ENCODE measurements around the gene SIT1.

SIT1 gene

DNA sequence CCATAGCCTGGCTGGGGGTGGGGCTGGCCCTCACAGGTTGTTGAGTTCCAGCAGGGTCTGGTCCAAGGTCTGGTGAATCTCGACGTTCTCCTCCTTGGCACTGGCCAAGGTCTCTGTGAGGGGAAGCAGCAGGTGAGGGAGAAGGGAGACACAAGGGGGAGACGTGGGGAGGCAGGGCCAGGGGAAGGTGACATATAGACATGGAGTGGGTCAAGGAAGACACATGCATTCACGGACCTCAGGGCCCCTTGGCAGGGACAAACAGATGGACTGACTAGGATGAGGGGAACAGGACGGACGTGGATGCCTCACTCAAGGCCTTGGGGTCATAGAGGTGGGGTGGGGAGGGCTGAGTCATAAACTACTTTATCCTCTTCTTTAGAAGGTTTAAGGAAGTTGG, 31.3 kb upstream of the SIT1 start:
- DNase-seq, result no peak

DNA sequence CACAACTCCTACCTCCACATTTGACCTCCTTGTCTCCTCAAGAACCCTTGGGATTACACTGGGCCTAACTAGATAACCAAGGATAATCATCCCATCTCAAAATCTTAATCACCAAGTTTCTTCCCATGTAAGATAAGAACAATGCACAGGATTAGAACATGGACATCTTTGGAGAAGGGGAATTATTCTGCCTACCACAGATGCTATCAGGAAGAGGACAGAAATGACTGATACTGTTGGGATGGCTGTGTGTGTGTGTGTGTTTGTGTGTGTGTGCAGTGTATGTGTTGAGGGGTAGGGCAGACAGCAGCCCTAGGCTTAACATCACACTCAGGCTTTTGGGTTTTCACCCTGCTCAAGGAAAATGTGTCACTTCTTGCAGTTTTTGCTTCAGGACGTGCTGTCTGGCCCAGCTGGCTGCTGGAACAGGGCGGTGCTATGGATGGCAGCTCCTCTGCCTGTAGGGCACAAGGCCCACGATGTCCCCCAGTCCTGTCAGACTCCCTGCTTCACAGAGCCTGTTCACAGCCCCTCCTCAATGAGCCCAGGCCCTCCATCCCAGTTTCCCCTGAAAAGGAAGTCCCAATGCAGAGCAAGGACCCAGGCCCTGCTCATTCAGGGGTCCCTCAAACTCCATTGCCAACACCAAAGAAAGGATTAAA, 30.7 kb upstream of the SIT1 start:
- no peak for DNase-seq

DNA sequence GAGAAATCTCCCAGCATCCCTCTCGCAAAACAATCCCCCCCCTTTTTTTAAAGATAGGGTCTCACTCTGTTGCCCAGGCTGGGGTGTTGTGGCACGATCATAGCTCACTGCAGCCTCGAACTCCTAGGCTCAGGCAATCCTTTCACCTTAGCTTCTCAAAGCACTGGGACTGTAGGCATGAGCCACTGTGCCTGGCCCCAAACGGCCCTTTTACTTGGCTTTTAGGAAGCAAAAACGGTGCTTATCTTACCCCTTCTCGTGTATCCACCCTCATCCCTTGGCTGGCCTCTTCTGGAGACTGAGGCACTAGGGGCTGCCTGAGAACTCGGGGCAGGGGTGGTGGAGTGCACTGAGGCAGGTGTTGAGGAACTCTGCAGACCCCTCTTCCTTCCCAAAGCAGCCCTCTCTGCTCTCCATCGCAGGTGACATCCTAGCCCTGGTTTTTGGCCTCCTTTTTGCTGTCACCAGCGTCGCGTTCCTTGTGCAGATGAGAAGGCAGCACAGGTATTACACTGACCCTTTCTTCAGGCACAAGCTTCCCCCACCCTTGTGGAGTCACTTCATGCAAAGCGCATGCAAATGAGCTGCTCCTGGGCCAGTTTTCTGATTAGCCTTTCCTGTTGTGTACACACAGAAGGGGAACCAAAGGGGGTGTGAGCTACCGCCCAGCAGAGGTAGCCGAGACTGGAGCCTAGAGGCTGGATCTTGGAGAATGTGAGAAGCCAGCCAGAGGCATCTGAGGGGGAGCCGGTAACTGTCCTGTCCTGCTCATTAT, 29.8 kb upstream of the SIT1 start:
- DNase-seq, result no peak

DNA sequence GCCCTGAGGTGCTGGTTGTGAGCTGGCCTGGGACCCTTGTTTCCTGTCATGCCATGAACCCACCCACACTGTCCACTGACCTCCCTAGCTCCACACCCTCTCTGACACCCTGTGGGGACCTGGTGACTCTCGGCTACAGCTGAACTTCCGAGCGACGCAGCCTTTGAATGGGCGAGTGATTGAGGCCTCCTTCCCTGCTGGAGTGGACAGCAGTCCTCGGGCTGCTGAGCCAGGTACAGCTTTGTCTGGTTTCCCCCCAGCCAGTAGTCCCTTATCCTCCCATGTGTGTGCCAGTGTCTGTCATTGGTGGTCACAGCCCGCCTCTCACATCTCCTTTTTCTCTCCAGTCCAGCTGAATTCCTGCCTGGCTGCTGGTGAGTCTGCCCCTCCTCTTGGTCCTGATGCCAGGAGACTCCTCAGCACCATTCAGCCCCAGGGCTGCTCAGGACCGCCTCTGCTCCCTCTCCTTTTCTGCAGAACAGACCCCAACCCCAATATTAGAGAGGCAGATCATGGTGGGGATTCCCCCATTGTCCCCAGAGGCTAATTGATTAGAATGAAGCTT, 29.1 kb upstream of the SIT1 start:
- no peak for DNase-seq

DNA sequence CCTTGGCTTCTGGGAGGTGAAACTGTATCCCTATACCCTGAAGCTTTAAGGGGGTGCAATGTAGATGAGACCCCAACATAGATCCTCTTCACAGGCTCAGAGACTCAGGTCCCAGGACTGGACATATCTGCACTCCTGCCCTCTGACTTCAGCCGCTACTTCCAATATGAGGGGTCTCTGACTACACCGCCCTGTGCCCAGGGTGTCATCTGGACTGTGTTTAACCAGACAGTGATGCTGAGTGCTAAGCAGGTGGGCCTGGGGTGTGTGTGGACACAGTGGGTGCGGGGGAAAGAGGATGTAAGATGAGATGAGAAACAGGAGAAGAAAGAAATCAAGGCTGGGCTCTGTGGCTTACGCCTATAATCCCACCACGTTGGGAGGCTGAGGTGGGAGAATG, 28.4 kb upstream of the SIT1 start:
- no peak for DNase-seq

DNA sequence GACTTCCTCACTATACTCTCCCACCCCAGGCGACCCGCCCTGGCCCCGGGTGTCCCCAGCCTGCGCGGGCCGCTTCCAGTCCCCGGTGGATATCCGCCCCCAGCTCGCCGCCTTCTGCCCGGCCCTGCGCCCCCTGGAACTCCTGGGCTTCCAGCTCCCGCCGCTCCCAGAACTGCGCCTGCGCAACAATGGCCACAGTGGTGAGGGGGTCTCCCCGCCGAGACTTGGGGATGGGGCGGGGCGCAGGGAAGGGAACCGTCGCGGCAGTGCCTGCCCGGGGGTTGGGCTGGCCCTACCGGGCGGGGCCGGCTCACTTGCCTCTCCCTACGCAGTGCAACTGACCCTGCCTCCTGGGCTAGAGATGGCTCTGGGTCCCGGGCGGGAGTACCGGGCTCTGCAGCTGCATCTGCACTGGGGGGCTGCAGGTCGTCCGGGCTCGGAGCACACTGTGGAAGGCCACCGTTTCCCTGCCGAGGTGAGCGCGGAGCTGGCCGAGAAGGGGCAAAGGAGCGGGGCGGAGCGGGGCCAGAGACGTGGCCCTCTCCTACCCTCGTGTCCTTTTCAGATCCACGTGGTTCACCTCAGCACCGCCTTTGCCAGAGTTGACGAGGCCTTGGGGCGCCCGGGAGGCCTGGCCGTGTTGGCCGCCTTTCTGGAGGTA, 25.1 kb upstream of the SIT1 start:
- DNase-seq, result no peak

DNA sequence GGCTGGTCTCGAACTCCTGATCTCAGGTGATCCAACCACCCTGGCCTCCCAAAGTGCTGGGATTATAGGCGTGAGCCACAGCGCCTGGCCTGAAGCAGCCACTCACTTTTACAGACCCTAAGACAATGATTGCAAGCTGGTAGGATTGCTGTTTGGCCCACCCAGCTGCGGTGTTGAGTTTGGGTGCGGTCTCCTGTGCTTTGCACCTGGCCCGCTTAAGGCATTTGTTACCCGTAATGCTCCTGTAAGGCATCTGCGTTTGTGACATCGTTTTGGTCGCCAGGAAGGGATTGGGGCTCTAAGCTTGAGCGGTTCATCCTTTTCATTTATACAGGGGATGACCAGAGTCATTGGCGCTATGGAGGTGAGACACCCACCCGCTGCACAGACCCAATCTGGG, 24.5 kb upstream of the SIT1 start:
- DNase-seq, result no peak

DNA sequence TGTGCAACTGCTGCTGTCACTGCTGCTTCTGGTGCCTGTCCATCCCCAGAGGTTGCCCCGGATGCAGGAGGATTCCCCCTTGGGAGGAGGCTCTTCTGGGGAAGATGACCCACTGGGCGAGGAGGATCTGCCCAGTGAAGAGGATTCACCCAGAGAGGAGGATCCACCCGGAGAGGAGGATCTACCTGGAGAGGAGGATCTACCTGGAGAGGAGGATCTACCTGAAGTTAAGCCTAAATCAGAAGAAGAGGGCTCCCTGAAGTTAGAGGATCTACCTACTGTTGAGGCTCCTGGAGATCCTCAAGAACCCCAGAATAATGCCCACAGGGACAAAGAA, 23.3 kb upstream of the SIT1 start:
- DNase-seq, result no peak

DNA sequence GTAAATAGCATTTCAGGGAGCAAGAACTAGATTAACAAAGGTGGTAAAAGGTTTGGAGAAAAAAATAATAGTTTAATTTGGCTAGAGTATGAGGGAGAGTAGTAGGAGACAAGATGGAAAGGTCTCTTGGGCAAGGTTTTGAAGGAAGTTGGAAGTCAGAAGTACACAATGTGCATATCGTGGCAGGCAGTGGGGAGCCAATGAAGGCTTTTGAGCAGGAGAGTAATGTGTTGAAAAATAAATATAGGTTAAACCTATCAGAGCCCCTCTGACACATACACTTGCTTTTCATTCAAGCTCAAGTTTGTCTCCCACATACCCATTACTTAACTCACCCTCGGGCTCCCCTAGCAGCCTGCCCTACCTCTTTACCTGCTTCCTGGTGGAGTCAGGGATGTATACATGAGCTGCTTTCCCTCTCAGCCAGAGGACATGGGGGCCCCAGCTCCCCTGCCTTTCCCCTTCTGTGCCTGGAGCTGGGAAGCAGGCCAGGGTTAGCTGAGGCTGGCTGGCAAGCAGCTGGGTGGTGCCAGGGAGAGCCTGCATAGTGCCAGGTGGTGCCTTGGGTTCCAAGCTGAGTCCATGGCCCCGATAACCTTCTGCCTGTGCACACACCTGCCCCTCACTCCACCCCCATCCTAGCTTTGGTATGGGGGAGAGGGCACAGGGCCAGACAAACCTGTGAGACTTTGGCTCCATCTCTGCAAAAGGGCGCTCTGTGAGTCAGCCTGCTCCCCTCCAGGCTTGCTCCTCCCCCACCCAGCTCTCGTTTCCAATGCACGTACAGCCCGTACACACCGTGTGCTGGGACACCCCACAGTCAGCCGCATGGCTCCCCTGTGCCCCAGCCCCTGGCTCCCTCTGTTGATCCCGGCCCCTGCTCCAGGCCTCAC, 22.6 kb upstream of the SIT1 start, which contains the start of gene CA9:
CA9 (plus strand) TSS at position 797 of the 893 bp plus-strand sequence; CDS start at position 829, 32 bp downstream.
- DNase-seq, result no peak

DNA sequence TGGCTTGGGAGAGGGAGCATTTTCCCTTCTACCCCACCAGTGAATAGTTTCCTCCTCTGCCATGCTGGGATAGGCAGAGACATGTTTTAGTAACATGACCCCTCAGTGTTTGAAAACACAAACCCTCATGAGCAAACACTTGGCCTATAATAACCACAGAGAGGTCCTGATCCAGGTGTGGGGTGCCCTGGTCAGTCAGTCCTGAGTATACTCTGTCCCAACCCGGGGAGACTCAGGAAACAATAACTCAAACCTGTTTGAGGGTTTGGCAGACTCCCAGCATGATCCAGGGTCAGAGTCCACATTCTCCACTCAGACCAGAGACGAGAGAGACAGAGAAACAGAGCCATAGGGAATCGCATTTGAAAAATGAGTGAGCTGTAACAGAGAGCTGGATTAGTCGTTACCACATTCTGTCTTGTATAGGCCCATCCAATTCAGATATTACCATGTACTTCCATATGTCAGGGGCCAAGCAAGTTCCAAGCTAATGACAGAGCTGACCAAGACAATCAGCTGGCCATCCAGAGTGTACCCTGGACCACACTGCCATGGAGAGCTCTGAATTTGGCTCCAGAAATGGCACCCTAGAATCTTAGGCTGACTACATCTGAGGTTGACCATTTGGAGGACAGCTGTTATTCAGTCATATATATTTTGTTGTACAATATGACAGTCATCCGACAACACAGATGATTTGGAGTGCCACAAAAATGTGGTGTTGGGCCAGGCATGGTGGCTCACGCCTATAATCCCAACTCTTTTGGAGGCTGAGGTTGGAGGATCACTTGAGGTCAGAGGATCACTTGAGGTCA, 18.8 kb upstream of the SIT1 start:
- no peak for DNase-seq

DNA sequence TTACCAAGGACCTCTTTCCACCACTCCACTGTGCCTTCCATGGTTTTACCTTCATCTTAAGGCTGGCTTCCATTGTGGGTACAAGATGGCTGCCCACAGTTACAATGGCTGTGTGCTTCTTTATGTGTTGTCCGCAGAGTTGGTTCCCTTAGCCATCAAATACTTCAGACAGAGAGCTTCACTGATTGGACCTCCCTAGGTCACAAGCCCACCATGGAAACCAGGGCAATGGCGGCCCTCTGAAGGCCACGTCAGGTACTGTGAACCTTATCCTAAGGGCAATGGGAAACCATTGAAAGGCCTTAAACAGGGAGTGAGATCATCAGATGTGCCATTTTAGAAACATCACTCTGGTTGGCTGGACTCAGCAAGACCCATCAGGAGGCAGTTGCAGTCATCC, 17.2 kb upstream of the SIT1 start:
- DNase-seq, result no peak

DNA sequence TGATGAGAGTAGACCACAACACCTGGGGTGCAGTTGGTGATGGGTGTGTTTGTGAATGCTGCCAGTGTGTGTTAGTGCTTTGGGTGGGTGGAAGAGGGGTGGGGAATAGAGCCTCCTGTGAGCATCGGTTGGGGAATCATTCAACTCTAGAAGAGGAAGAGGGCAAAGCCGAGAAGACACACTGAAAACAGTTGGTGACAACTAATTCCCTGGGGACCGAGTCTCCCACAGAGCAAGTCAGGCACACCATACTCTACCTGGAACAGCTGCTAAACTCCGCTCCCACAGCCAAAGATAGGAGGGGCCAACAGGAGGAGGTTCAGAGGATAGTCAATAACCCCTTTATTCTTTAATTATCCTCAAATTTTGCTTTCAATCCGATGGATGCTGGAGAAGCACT, 15.8 kb upstream of the SIT1 start:
- no peak for DNase-seq

DNA sequence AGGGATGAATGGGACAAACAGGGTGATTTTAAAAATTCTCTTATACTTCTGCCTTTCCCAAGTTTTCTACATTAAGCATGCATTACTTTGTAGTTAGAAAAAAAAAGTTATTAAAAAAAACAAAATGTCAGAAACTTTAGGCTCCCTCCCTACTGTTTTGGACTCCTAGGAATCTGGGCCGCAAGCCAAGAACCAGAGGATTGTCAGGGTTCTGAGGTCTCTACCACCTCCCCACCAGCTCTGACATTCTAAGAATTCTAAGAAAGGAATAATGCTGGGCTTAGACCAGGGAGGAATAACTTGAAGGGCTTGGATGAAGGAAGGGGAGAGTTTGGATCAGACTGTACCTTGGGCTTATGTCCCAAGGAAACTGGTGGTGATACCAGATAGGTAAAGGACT, 15.3 kb upstream of the SIT1 start:
- no peak for DNase-seq

DNA sequence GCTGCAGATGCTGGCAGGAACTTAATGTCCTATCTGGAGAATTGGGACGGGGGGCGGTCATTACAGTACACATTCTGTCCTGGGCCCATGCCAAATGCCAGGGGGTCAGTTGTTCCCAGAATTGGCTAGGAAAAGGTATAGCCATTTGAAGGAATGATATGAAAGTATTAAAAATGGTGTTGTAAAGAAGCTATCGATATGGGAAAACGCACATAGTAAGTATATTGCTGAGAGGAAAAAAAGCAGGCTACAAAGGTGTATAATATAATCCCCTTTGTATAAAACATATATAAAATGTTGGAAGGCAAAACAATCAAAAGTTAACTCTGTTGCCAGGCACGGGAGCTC, 14.7 kb upstream of the SIT1 start:
- no peak for DNase-seq

DNA sequence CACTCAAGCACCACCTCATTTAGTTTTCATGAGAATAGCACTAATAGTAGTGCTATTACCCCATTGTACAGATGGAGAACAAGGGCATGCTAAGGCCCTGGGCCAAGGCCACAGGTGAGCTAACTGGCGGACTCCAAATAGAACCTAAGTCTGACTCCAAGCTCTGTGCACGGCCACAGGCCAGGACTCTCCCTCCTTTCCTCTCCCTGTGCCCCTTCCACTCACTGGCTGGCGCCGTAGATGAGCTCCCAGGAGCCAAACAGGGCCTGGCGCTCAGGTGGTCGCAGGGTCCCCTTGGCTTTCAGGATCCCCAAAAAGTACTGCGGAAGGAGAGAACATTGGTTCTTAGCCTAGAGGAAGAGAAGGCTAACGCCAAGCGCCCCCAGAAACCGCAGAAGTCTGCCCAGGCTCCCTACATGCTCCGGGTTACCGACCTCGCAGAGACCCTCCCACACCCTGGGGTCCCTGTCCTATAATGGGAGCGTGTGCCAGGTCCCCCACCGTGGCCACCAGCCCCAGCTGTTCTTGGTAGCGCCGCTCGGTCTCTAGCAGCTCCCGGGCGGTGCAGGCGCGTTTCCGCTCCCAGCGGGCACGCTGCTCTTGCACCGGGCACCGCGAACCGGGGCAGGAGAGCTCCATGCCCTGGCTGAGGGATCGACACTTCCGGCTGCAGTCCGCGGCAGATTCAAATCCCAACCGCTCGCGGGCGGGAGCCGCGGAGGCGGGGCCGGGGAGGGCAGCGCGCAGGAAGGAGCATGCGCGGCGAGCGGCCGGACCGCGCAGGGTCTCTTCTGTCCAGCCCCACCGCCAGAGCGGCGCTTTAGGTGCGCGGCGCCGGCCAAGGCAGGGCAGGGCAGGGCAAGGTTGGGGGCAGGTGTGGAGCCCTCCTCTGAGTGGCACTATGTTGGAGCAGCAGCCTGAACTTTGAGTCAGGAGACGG, 14.1 kb upstream of the SIT1 start, which contains the start of gene ARHGEF39:
ARHGEF39 (minus strand) TSS at position 665 of the 940 bp plus-strand sequence; CDS start at position 639, 26 bp downstream.
- DNase-seq, result peak; percentile 71

DNA sequence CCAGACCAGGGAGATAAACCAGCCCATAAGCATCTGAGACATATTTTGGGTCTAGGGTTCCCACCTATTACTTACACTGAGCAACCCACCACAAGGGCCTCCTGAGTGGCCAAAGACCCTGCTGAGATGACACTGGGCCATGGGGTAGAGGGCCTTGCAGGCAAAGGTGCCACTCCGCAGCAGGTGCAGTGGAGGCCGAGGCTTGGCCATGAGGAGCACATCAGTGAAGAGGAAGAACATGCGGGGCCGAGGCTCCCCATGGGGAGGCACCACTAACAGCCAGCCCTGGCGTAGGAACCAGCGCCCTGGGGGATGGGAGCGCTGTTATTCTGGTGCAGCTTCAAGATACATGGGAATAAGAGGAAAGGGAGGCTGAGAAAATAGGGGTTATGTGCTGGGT, 11.7 kb upstream of the SIT1 start:
- no peak for DNase-seq

DNA sequence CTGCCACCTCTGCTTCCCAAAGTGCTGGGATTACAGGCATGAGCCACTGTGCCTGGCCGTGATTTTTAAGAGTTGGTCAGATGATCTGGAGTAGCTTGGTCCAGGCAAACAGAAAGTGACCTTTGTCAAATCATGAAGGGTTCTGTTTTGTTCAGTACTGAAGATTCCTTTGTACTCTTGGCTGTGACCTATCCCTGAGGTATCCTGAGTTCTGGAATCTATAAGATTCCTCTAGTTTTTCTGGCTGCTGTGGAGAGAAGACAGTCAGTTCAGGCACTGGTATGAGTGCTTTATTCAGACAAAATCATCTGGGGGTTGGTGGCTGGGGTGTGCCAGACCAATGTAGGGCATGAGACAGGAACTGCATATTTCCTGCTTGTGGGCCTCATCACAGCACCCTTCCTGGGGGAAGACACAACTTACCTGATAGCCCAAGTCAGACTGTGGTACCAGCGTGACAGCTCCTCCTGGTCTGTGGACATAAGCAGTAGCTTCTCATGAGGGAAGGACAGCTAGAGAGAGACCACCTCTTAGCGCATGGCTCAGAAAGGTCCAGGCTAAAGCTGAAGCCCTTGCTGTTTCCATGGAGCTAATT, 11.1 kb upstream of the SIT1 start:
- no peak for DNase-seq

DNA sequence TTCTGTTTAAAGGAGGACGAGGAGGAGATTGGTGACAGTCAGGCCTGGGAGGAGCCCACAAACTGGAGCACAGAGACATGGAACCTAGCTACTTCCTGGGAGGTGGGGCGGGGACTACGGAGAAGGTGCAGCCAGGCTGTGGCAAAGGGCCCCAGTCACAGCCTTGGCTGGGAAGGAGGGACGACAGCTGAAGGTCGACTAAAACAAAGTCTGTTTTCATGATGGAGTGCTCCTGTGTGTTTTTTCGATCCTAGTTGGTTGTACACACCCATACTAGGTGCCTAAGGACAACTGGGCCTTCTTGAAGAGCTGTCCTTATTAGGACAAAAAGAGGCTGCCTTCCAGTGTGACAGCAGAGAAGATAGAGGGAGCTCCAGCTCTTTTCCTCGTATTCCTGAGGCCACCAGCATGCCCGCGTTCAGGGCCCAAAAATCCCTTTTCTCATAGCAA, 10.3 kb upstream of the SIT1 start:
- DNase-seq, result no peak

DNA sequence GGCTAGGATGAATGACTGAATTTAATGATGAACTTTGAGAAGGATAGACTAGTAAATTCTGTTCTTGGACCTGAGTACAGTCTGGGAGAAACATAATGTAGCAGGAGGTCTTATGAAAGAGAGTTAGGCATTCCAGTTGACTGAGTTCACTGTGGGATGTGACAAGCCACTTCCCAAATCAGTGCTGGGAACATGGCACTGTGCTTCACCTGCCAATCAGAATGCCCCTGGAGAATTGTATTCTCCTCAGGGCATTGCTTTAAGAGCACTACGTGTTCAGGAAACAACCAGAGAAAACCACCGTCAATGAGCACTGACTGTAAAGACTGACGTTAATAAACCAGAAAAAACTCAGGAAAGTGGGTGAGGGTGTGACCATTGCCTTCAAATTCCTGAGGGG, 8.6 kb upstream of the SIT1 start:
- no peak for DNase-seq

DNA sequence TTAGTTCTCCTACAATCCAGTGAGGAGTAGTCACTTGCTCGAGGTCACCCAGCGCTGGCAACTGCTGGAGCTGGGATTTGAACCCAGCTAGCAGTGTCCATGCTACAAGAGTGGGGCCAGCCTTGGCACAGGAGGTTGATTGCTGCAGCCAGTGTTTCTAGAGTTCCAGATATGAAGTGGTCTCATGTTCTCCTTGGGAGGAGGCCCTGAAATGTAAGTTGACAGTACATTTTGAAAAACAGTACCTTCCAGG, 8.2 kb upstream of the SIT1 start:
- DNase-seq, result no peak
